DMS 273 (cell line): Measurements from ENCODE around the gene UAP1L1.

ENCODE experiments used
- DNase-seq: peaks from one replicate; lab custom pipeline; 2025; ENCODE audit not compliant: unreplicated experiment; lab: John Stamatoyannopoulos, UW

UAP1L1 gene

GRCh38 chr9:137071282-137071681 is 6.0 kb upstream of the UAP1L1 start:
- no peak for DNase-seq

GRCh38 chr9:137073992-137074399 is 3.3 kb upstream of the UAP1L1 start:
- no peak for DNase-seq

GRCh38 chr9:137074657-137075274 is 2.6 kb upstream of the UAP1L1 start:
- DNase-seq = no peak

- no peak for DNase-seq
Observed at GRCh38 chr9:137075275-137075775, 2.0 kb upstream of the UAP1L1 start.

- no peak for DNase-seq
Observed at GRCh38 chr9:137076636-137077009, 694 bp upstream of the UAP1L1 start.

GRCh38 chr9:137077758-137078693 is 709 bp downstream of the UAP1L1 start:
- no peak for DNase-seq

GRCh38 chr9:137078701-137079400 is 1.5 kb downstream of the UAP1L1 start:
- DNase-seq = no peak

GRCh38 chr9:137079401-137079787 is 2.1 kb downstream of the UAP1L1 start:
- DNase-seq = no peak

- DNase-seq = no peak
Observed at GRCh38 chr9:137080260-137081122, 3.2 kb downstream of the UAP1L1 start.

GRCh38 chr9:137082222-137082924 is 5.1 kb downstream of the UAP1L1 start:
- no peak for DNase-seq

GRCh38 chr9:137082925-137083290 is 5.6 kb downstream of the UAP1L1 start:
- no peak for DNase-seq

GRCh38 chr9:137083394-137084004 is 6.2 kb downstream of the UAP1L1 start:
- peak; percentile 77 for DNase-seq

- DNase-seq = no peak
Observed at GRCh38 chr9:137084526-137084925, 7.2 kb downstream of the UAP1L1 start.

- peak; percentile 65 for DNase-seq
Observed at GRCh38 chr9:137085920-137086530, 8.7 kb downstream of the UAP1L1 start.

GRCh38 chr9:137086531-137087408 is 9.5 kb downstream of the UAP1L1 start, which contains the start of gene MAN1B1:
MAN1B1 (plus strand) TSS chr9:137086985; CDS start chr9:137087000, 15 bp downstream.
- DNase-seq = peak; percentile 99

GRCh38 chr9:137087409-137087925 is 10.2 kb downstream of the UAP1L1 start:
- DNase-seq = no peak

GRCh38 chr9:137088121-137088520 is 10.8 kb downstream of the UAP1L1 start:
- DNase-seq = no peak
